Progenitor cell of endocrine pancreas (in vitro differentiated cells): ENCODE data around the gene NUCB1. TPM values are rescaled to one million over a fixed set of nuclear protein-coding genes. Genes with fewer than 3 reads are reported as not detected.
A peak's percentile ranks its signal among the peaks of the same experiment; 100 is the strongest.

Source experiments
- DNase-seq: peaks from one replicate; pipeline ENCODE4 v3.0.0; 2021; ENCODE audit warnings: low spot score; ENCODE audit not compliant: unreplicated experiment
- H3K27ac Mint-ChIP-seq: 2 replicates; pipeline ENCODE4 v1.8.0; 2021; ENCODE audit warnings: mild to moderate bottlenecking, moderate library complexity, mixed read lengths
- H3K27me3 Mint-ChIP-seq: 2 replicates; pipeline ENCODE4 v1.8.0; 2021; ENCODE audit warnings: mixed read lengths
- H3K36me3 Mint-ChIP-seq: 2 replicates; pipeline ENCODE4 v1.8.0; 2022; ENCODE audit warnings: mixed read lengths; ENCODE audit not compliant: insufficient read depth
- H3K4me1 Mint-ChIP-seq: 2 replicates; pipeline ENCODE4 v1.8.0; 2021; ENCODE audit warnings: low read depth, mixed read lengths
- H3K4me3 Mint-ChIP-seq: 2 replicates; pipeline ENCODE4 v1.8.0; 2021; ENCODE audit warnings: low read depth, mild to moderate bottlenecking, moderate library complexity, mixed read lengths
- H3K9me3 Mint-ChIP-seq: 2 replicates; pipeline ENCODE4 v1.8.0; 2021; ENCODE audit warnings: low read depth, mixed read lengths
- CTCF ChIP-seq: fragments of 200-600 bp; sonication (generic); IDR thresholded peaks from one replicate; pipeline ENCODE4 v1.5.0; 2021; ENCODE audit warnings: antibody characterized with exemption, mild to moderate bottlenecking; ENCODE audit not compliant: unreplicated experiment
- total RNA-seq: library from RNA; stranded (reverse); gene quantifications from 2 replicates; pipeline ENCODE4 v1.2.1, GENCODE V29; 2021

Gene NUCB1
- total RNA-seq, 1 donor from 2014 or later = 165 TPM

- DNase-seq = no peak
- no peaks in the 10 kb centered on the region for H3K9me3 Mint-ChIP-seq
- peaks cover under 1% of the 10 kb centered on the region for H3K4me1 Mint-ChIP-seq
- no peak overlapping the region for H3K4me3 Mint-ChIP-seq
- TF ChIP-seq CTCF = no peak
- no peaks in the 10 kb centered on the region for H3K27me3 Mint-ChIP-seq
- no peaks in the 10 kb centered on the region for H3K36me3 Mint-ChIP-seq
- H3K27ac Mint-ChIP-seq = no peak overlapping the region
Observed at GRCh38 chr19:48950159-48950558, 50.0 kb downstream of the NUCB1 start.

GRCh38 chr19:48950830-48951519 is 50.9 kb downstream of the NUCB1 start:
- no peak for TF ChIP-seq CTCF
- H3K4me3 Mint-ChIP-seq = no peak overlapping the region
- no peak for DNase-seq
- H3K27ac Mint-ChIP-seq = no peak overlapping the region
- no peaks in the 10 kb centered on the region for H3K9me3 Mint-ChIP-seq
- H3K36me3 Mint-ChIP-seq = no peaks in the 10 kb centered on the region
- H3K4me1 Mint-ChIP-seq = peaks cover 7% of the 10 kb centered on the region
- H3K27me3 Mint-ChIP-seq = no peaks in the 10 kb centered on the region

GRCh38 chr19:48953141-48953540 is 53.0 kb downstream of the NUCB1 start:
- Mint-ChIP-seq H3K4me1 (peaks cover 12% of the 10 kb centered on the region), H3K4me3 (peak overlapping the region; percentile 7), H3K27me3 (no peaks in the 10 kb centered on the region), H3K27ac (no peak overlapping the region), H3K9me3 (no peaks in the 10 kb centered on the region), H3K36me3 (peaks cover 10% of the 10 kb centered on the region)
- no peak for TF ChIP-seq CTCF
- DNase-seq = no peak

- no peaks in the 10 kb centered on the region for H3K27me3 Mint-ChIP-seq
- H3K36me3 Mint-ChIP-seq = peaks cover 10% of the 10 kb centered on the region
- H3K9me3 Mint-ChIP-seq = no peaks in the 10 kb centered on the region
- peak overlapping the region; percentile 78 for H3K27ac Mint-ChIP-seq
- peak overlapping the region; percentile 64 for H3K4me3 Mint-ChIP-seq
- H3K4me1 Mint-ChIP-seq = peaks cover 12% of the 10 kb centered on the region
- no peak for DNase-seq
- no peak for TF ChIP-seq CTCF
Observed at GRCh38 chr19:48953990-48954594, 54.0 kb downstream of the NUCB1 start.

GRCh38 chr19:48954595-48955307 is 54.6 kb downstream of the NUCB1 start, which contains the start of gene BAX:
TSS of gene BAX (plus strand) at chr19:48954875. CDS start at chr19:48954929, 54 bp downstream.
- Mint-ChIP-seq H3K4me3 (peak within 1 kb of the TSS; percentile 64), H3K27ac (peak within 1 kb of the TSS; percentile 78), H3K4me1 (peaks cover 12% of the 10 kb centered on the region), H3K27me3 (no peaks in the 10 kb centered on the region), H3K9me3 (no peaks in the 10 kb centered on the region), H3K36me3 (peaks cover 10% of the 10 kb centered on the region)
- peak; percentile 98 for DNase-seq
- no peak for TF ChIP-seq CTCF
